ENCODE data around the gene SLC12A9.

SLC12A9 gene

GRCh38 chr7:100826514-100827329 is 25.8 kb upstream of the SLC12A9 start:
- TF ChIP-seq, protein P1, sequence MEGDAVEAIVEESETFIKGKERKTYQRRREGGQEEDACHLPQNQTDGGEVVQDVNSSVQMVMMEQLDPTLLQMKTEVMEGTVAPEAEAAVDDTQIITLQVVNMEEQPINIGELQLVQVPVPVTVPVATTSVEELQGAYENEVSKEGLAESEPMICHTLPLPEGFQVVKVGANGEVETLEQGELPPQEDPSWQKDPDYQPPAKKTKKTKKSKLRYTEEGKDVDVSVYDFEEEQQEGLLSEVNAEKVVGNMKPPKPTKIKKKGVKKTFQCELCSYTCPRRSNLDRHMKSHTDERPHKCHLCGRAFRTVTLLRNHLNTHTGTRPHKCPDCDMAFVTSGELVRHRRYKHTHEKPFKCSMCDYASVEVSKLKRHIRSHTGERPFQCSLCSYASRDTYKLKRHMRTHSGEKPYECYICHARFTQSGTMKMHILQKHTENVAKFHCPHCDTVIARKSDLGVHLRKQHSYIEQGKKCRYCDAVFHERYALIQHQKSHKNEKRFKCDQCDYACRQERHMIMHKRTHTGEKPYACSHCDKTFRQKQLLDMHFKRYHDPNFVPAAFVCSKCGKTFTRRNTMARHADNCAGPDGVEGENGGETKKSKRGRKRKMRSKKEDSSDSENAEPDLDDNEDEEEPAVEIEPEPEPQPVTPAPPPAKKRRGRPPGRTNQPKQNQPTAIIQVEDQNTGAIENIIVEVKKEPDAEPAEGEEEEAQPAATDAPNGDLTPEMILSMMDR (IDR thresholded peaks at IDR 0.05; ENCODE audit: low read depth, low read length, missing control alignments), result no peak
- no peak overlapping the region for H3K4me3 ChIP-seq (ENCODE audit: low read depth, low read length)
- DNase-seq (ENCODE audit: low read depth), result no peak

GRCh38 chr7:100827330-100828226 is 24.9 kb upstream of the SLC12A9 start, which contains the start of gene EPHB4:
TSS of gene EPHB4 (minus strand) at chr7:100827523. CDS start at chr7:100827030, 493 bp downstream.
- DNase-seq (ENCODE audit: low read depth), result no peak
- TF ChIP-seq, protein P1 (IDR thresholded peaks at IDR 0.05; ENCODE audit: low read depth, low read length, missing control alignments), result no peak
- H3K4me3 ChIP-seq (ENCODE audit: low read depth, low read length), result no peak within 1 kb of the TSS

GRCh38 chr7:100829150-100829716 is 23.3 kb upstream of the SLC12A9 start:
- TF ChIP-seq, protein P1 (IDR thresholded peaks at IDR 0.05; ENCODE audit: low read depth, low read length, missing control alignments), result no peak
- H3K4me3 ChIP-seq (ENCODE audit: low read depth, low read length), result no peak overlapping the region
- DNase-seq (ENCODE audit: low read depth), result no peak

- no peak overlapping the region for H3K4me3 ChIP-seq (ENCODE audit: low read depth, low read length)
- no peak for DNase-seq (ENCODE audit: low read depth)
- TF ChIP-seq, protein P1 (IDR thresholded peaks at IDR 0.05; ENCODE audit: low read depth, low read length, missing control alignments), result no peak
Measured at GRCh38 chr7:100830396-100830795, 22.1 kb upstream of the SLC12A9 start.

GRCh38 chr7:100832281-100832633 is 20.3 kb upstream of the SLC12A9 start:
- TF ChIP-seq, protein P1 (IDR thresholded peaks at IDR 0.05; ENCODE audit: low read depth, low read length, missing control alignments), result no peak
- H3K4me3 ChIP-seq (ENCODE audit: low read depth, low read length), result no peak overlapping the region
- no peak for DNase-seq (ENCODE audit: low read depth)

DNA sequence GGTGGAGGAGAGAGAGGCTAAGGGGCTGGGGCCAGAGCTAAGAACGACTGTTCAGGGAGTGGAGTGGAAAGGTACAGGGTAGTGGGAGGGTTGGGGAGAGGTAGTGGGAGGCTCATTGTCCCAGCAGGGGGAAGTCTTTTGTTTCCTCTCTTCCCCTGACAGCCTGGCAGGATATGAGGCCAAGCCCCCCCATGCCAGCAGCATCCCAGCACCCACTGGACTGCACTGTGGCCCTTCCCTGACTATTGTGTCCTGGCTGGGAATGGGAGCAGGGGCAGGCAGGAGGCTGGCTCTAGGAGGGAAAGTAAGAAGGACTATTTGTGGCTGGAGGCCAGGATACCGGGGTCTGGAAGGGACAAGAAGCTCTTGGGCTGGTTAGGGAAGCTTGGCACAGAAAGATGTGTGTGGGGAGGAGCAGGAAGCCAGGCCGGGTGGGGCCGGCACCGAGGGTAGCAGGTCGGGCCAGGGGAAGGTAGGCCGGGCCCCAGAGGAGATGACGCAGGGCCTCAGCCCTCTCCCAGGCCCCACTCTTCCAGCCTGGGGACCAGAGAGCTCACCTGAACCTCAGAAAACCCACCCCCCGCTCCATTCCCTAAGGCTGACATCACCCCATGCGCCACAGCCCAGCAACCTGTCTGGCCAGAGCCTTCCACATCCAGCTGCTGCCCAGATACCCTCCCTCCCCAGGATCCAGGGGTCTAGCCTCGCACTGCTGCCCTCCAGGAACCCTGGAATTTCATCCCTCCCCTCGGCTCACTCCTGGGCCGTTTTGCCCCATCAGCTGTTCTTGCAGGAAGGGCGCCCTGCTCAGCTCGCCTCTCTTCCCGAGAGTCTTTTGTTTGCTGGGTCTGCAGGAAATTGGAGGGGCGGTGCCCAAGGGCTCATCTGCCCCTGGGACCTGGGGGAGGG is 16.4 kb upstream of the SLC12A9 start:
- DNase-seq (ENCODE audit: low read depth), result no peak
- H3K4me3 ChIP-seq (ENCODE audit: low read depth, low read length), result no peak overlapping the region
- TF ChIP-seq, protein P1 (IDR thresholded peaks at IDR 0.05; ENCODE audit: low read depth, low read length, missing control alignments), result no peak
